ENCODE data around the gene PTTG1. TPM values are rescaled to one million over a fixed set of nuclear protein-coding genes. Genes with fewer than 3 reads are reported as not detected.

Gene PTTG1
- total and polyA plus RNA-seq, 2 of the 8 experiments (the other 6 are each of a cell fraction or from before 2014, with no cell fraction given), result 240 to 478 TPM

GRCh38 chr5:160432787-160433186 is 11.1 kb downstream of the PTTG1 start (continued):
- no peak for TF ChIP-seq EGR1 (IDR thresholded peaks at IDR 0.05; ENCODE audit: borderline replicate concordance, low read depth, low read length)
- no peak for TF ChIP-seq ASH2L (IDR thresholded peaks at IDR 0.05; ENCODE audit: low read length)
